SH-SY5Y (cell line): ENCODE results near the gene CAMK2G.

Experiments
- GATA2 ChIP-seq: IDR thresholded peaks from 2 replicates; pipeline ENCODE4 v1.6.1; 2011; ENCODE audit warnings: mild to moderate bottlenecking, low read depth, low read length
- GATA3 ChIP-seq: IDR thresholded peaks from 2 replicates; pipeline ENCODE4 v1.6.1; 2011; ENCODE audit warnings: low read depth, mild to moderate bottlenecking, low read length, moderate library complexity

DNA sequence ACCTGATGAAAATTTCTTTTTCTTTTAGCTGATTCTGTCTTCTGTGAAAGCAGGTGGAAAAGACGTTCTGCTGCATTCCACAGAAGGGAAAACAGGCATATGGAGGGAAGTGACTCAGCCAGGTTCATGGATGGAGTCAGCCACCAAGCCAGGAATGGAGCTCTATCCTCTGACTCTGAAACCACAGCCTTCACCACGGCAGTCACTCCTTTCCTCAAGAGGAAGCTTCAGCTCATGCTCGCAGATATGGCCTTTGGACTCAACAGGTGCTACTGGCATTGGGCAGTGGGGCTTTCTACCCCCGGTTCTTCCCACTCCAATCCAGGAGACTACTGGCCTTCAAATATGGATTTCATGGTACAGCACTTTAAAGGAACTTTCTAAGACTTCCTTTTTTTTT, 25.1 kb upstream of the CAMK2G start:
- TF ChIP-seq GATA3 (no peak), GATA2 (no peak)
